Upper lobe of right lung (tissue), 1 donor: Measurements from ENCODE around the gene TRDN. TPM values are rescaled to one million over a fixed set of nuclear protein-coding genes. Genes with fewer than 3 reads are reported as not detected.
"Not testable (repeated sequence)": the region's sequence is repeated elsewhere in the genome, so short reads cannot be mapped to it uniquely, and the experiment has no call there.

Experiments used
- ATAC-seq: fragments of 200-7000 bp; cut with Tn5 transposase; one replicate; pipeline ENCODE4 v1.9.1; 2020; ENCODE audit warnings: mild to moderate bottlenecking, moderate library complexity
- DNase-seq: peaks from one replicate; pipeline ENCODE4 v3.0.0-alpha.2; 2020
- H3K27ac ChIP-seq: fragments of 200-600 bp; one replicate; pipeline ENCODE4 v1.8.0; 2022
- H3K27me3 ChIP-seq: fragments of 200-600 bp; one replicate; pipeline ENCODE4 v1.8.0; 2022; ENCODE audit warnings: mild to moderate bottlenecking
- H3K36me3 ChIP-seq: fragments of 200-600 bp; one replicate; pipeline ENCODE4 v1.8.0; 2022
- H3K4me1 ChIP-seq: fragments of 200-600 bp; one replicate; pipeline ENCODE4 v1.8.0; 2022
- H3K4me3 ChIP-seq: fragments of 200-600 bp; one replicate; pipeline ENCODE4 v1.8.0; 2022; ENCODE audit warnings: mild to moderate bottlenecking
- H3K9me3 ChIP-seq: fragments of 200-600 bp; one replicate; pipeline ENCODE4 v1.8.0; 2022
- CTCF ChIP-seq: fragments of 200-600 bp; IDR thresholded peaks from one replicate; pipeline ENCODE4 v1.8.0; 2022; ENCODE audit warnings: antibody characterized with exemption
- intact Hi-C: fragments of 100-400 bp; cut with DNase I; formaldehyde crosslinking; loops from one replicate; pipeline ENCODE4 v1.11.0; 2022
- total RNA-seq: library from RNA; stranded (reverse); fragmentation: NEBNext Ultra II Directional; extraction: Animal tissue kit (Norgen Biotek cat#: 25700); gene quantifications from one replicate; pipeline ENCODE4 v1.2.1, GENCODE V29; 2021
- donor health status: DM: no; HTN: yes; CAD: no; lungs with severe emphysema.

The TRDN gene
- total RNA-seq, 1 donor from 2014 or later = not detected

- no peaks in the 10 kb centered on the region for H3K9me3 ChIP-seq
- TF ChIP-seq CTCF = no peak
- ATAC-seq (no peak), DNase-seq (no peak)
- H3K4me1 ChIP-seq = no peaks in the 10 kb centered on the region
- H3K4me3 ChIP-seq = no peak overlapping the region
- no peaks in the 10 kb centered on the region for H3K36me3 ChIP-seq
- no peaks in the 10 kb centered on the region for H3K27me3 ChIP-seq
- no peak overlapping the region for H3K27ac ChIP-seq
- intact Hi-C loops = no loop called here
These were observed 174.6 kb downstream of the TRDN start for GRCh38 chr6:123462152-123462551.

DNA sequence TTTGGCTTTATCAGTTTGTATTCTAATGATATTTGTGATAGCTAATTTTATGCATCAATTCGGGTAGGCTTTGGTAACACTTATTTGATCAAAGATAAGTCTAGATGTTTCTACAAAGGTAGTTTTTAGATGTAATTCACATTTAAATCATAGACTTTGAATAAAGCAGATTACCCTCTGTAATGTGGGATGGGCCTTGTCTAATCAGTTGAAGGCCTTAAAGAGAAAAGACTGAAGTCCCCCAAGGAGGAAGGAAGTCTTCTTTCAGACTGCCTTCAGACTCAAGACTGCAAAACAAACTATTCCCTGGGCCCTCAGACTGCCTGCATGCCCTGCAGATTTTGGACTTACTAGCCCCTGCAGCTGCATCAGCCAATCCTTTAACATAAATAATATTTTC lies 178.5 kb downstream of the TRDN start:
- DNase-seq = no peak
- Histone ChIP-seq H3K9me3 (no peaks in the 10 kb centered on the region), H3K27ac (no peak overlapping the region), H3K27me3 (no peaks in the 10 kb centered on the region), H3K4me1 (no peaks in the 10 kb centered on the region), H3K4me3 (no peak overlapping the region), H3K36me3 (no peaks in the 10 kb centered on the region)
- no peak for TF ChIP-seq CTCF
- intact Hi-C loops = no loop called here
- no peak for ATAC-seq

DNA sequence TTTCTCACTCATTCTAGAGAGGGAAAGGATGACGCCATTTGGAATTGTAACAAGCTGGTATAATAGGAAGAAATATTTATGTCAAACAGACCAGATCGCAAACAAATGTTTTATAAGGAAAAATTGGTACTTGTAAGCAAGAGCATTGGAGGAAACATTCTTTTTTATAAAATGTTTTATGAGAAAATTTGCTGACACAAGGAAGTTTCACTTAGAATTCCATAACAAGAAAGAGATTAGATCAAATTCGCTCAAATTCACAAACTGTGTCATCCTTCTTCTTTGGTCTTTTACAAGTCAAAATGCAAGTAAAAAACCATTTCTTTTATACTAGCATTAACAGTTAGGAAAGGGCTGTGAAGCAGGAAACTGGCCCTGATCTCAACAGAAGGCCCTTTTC lies 179.9 kb downstream of the TRDN start:
- H3K27me3 ChIP-seq = no peaks in the 10 kb centered on the region
- no peak for DNase-seq
- intact Hi-C loops = no loop called here
- no peak overlapping the region for H3K4me3 ChIP-seq
- H3K36me3 ChIP-seq = no peaks in the 10 kb centered on the region
- no peaks in the 10 kb centered on the region for H3K4me1 ChIP-seq
- ATAC-seq = no peak
- no peak overlapping the region for H3K27ac ChIP-seq
- TF ChIP-seq CTCF = no peak
- no peaks in the 10 kb centered on the region for H3K9me3 ChIP-seq

GRCh38 chr6:123454448-123454847 lies 182.3 kb downstream of the TRDN start:
- no peaks in the 10 kb centered on the region for H3K9me3 ChIP-seq
- no peak overlapping the region for H3K27ac ChIP-seq
- DNase-seq = no peak
- no peak overlapping the region for H3K4me3 ChIP-seq
- intact Hi-C loops = no loop called here
- H3K4me1 ChIP-seq = no peaks in the 10 kb centered on the region
- TF ChIP-seq CTCF = no peak
- no peaks in the 10 kb centered on the region for H3K27me3 ChIP-seq
- ATAC-seq = no peak
- H3K36me3 ChIP-seq = no peaks in the 10 kb centered on the region

GRCh38 chr6:123453071-123453470 lies 183.7 kb downstream of the TRDN start:
- H3K27ac ChIP-seq, intact Hi-C loops, H3K9me3 ChIP-seq, DNase-seq, ATAC-seq, H3K36me3 ChIP-seq, H3K4me3 ChIP-seq, H3K27me3 ChIP-seq, H3K4me1 ChIP-seq: not testable (repeated sequence)

- no peak for ATAC-seq
- no peak overlapping the region for H3K4me3 ChIP-seq
- DNase-seq = no peak
These were observed 188.4 kb downstream of the TRDN start for GRCh38 chr6:123448306-123448884.

More at GRCh38 chr6:123448306-123448884, 188.4 kb downstream of the TRDN start:
- H3K4me1 ChIP-seq = no peaks in the 10 kb centered on the region
- no peaks in the 10 kb centered on the region for H3K36me3 ChIP-seq
- H3K9me3 ChIP-seq = no peaks in the 10 kb centered on the region
- no peaks in the 10 kb centered on the region for H3K27me3 ChIP-seq
- no peak overlapping the region for H3K27ac ChIP-seq
- TF ChIP-seq CTCF = no peak
- intact Hi-C loops = no loop called here
